CD4-positive, alpha-beta T cell treated with Interleukin-10 for 1 hour (primary cell): Measurements from ENCODE around the gene GPR137.

Experiments used
- DNase-seq: peaks from one replicate; pipeline ENCODE4 v3.0.0-alpha.2; 2020

GPR137 gene

GRCh38 chr11:64287676-64288352, 2.2 kb downstream of the GPR137 start:
- no peak for DNase-seq

DNA sequence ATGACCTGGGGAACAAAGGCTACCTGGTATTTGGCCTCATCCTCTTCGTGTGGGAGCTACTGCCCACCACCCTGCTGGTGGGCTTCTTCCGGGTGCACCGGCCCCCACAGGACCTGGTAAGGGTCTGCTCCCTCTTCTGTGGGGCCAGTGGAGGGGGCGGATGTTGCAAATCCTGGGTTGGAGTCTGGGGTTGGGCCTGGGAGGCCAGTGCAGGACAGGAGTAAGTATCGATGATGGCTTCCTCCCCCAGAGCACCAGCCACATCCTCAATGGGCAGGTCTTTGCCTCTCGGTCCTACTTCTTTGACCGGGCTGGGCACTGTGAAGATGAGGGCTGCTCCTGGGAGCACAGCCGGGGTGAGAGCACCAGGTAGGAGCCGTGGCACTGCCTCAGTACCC, 2.7 kb downstream of the GPR137 start:
- DNase-seq: no peak

- DNase-seq: no peak
These were observed 3.4 kb downstream of the GPR137 start for GRCh38 chr11:64289002-64289564.

DNA sequence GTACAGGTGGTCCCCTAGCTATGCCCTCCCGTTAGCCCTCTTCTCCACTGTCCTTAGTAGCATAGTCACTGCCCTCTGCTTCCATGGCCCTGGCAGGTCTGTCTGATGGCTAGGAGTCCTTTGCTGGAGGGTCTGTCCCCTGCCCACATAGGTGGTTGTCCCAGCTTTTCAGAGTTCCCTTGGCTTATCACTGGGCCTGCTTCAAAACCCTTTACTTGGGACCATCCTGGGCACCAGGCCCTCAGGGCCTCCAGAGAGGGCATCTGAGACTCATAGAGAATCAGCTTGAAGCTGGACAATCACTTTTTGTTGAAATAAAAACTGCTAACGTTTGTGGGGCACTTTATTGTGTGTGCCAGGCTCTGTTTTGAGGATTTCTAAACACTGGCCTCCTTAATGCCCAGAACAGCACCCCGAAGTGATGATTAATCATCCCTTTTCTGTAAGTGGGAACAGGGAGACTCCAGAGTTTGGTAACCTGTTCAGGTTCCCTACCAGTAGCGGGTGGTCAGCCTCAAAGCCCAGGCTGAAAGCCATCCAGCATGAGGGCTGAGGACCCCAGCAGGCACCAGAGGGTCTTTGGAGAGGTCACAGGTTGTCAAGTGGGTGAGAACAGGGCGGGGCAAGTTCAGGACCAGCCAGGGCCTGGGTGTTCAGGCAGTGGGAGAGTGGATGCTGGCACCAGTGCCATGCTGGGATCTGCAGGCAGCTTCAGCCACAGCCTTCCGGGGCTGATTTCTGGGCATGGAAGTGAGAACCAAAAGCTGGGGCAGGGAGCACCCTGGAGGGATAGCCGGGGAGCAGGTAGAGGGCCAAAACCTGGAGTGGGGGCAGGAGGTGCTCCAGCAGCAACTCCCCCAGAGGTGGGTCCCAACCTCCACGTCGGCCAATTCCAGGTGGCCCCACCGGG, 5.0 kb downstream of the GPR137 start:
- no peak for DNase-seq

DNA sequence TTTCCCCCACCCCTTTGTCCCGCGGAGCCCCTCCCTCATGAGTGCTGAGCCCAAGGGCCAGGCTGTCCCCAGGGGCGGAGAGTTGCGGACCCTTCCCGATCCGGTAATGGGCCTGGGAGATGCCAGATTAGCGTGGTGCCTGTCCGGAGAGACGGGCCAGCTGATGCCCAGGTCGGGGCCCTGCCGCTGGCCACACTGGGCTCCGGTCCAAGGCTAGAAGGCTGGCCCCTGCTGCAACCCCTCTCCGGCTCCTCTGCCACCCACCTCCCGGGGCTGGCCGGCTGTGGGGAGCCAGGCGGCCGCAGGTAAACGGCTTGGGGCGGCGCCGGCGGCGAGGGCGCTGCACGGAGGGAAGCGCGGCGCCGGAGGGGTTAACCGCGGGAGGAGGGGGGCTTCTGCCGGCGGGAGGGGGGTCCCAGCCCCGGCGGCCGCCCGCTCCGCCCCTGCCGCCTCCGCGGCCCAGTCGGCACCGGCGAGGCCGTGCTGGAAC, 5.7 kb downstream of the GPR137 start, which contains the start of gene KCNK4:
KCNK4 (plus strand) TSS at position 41 of the 490 bp plus-strand sequence. CDS start 1,717 bp downstream, outside the sequence.
- DNase-seq: no peak

DNA sequence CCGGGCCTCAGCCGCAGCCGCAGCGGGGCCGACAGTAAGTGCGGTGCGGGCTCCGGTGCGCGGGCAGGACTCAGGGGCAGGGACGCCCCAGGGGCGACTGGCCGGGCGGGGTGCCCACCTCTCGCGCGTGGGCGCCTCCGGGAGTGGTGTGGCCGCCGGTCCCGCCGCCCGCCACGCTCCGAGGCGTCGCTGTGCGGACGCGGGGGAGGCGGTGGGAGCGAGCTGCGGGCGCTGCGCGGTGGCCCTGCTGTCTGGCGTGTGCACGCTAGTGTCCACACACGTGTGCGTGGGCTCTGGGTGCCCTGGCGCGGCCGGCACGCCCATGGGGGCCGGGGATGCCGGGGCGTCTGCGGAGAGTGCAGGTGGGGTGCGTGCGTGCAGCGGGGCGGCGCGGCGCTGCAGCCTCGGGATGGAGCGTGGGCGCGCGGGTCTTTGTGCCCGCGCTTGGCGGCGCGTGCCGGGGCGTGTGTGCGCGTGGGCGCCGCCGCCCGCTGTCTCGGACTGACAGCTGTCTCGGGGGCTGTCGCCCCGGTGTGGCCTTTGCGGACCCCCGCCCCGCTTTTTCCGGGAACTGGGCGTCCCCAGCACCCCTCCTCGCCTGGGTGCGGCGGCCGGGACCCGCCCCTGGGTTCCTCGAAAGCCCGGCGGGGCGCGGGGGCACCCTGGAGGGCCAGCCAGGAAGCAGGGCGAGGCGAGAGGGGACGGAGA, 6.3 kb downstream of the GPR137 start:
- no peak for DNase-seq

- DNase-seq: no peak
These were observed 7.0 kb downstream of the GPR137 start for GRCh38 chr11:64292460-64293254.

DNA sequence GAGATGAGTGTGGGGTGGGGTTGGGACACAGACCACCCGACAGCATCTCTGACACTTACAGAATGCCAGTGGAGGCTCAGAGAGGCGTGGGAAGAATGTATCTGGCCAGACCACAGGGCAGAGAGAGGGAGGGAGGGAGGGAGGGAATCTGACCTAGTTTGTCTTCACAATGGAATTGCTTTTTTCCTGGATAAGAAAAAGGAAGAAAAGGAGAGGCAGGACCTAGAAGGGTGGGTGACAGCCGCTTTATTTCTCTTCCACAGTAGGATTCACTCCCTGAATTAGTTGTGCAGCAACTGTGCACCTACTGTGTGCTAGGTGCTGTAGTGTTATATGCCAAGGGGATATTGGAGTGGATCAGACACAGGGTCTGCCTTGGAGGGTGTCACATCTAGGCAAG, 9.1 kb downstream of the GPR137 start:
- no peak for DNase-seq

DNA sequence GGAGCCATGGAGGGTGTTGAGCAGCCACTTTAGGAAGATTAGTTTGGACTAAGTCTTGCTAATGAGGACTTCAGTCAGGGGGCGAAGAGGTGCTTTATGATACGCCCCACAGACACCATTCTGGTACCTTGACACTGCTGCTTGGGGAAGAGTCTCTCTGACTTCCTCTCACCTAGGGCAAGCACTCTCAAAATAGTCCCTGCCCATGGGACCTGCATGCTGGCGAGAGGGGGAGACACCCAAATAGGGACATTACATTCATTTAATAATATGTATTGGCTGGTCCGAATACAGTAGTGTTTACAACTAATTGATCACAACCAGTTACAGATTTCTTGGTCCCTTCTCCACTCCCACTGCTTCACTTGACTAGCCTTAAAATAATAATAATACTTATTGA, 10.1 kb downstream of the GPR137 start:
- no peak for DNase-seq

GRCh38 chr11:64296236-64296635, 10.6 kb downstream of the GPR137 start:
- no peak for DNase-seq

GRCh38 chr11:64296830-64297698, 11.4 kb downstream of the GPR137 start:
- DNase-seq: no peak

DNA sequence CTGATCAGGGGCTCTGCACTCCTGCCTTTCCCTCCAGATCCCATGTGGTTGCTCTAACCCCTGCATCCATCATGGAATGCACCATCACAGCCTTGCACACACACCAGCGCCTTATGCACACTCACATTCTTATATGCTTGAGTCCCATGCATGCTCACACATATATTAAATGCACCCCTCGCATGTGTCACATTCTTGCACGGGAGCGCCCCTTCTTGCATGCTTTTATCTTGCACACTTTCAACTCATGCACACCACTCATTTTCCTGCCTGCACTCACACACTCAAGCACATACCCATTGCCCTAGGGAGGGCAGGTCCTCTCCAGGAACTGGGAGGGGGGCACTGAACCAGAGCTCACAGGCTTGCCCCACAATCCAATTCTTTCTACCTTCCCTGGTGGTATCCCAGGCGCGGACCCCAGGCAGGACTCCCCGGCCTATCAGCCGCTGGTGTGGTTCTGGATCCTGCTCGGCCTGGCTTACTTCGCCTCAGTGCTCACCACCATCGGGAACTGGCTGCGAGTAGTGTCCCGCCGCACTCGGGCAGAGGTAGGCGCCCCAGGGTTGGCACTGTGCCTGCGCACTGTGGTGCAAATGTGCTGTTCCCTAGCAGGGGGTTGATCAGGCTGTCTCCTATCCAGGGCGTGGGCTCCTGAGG, 12.2 kb downstream of the GPR137 start:
- no peak for DNase-seq

- DNase-seq: no peak
These were observed 13.6 kb downstream of the GPR137 start for GRCh38 chr11:64298966-64299846.

DNA sequence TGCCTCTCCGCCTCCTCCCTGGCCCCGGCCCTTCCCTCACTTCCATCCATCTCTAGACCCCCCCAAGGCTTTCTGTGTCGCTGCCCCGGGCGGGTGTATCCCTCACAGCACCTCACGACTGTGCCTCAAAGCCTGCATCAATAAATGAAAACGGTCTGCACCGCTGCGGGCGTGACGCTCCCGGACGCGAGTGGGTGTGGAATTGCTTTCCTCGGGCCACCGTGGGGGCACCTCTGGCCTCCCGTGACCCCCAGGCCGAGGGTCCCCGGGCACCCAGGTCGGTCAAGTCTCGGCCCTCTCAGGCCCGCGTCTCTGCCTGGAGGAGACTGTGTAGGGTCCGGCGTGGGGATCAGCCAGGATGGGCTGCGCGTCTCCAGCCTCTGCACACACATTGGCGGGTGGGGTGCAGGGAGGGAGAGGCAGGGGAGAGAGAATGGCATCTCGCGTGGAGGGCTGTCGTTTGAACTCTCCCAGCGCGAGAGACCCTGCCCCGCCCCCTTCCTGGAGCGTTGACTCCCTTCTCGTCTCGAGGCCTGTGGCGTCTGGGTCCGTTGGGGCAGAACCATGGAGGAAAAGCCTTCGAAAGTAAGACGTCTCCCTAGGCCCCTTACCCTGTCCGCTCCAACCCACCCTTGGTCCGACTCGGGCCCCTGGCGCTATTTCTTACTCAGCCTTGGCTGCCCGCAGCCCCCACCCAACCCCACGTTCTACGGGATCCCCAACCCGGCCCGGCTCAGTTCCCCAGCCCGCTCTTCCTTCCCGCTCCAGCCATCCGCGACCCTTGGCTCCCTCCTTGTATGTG, 14.4 kb downstream of the GPR137 start, which contains the start of gene CATSPERZ:
CATSPERZ (plus strand) TSS at position 512 of the 802 bp plus-strand sequence; CDS start at position 565, 53 bp downstream.
- no peak for DNase-seq

GRCh38 chr11:64303109-64304031, 17.7 kb downstream of the GPR137 start:
- no peak for DNase-seq

DNA sequence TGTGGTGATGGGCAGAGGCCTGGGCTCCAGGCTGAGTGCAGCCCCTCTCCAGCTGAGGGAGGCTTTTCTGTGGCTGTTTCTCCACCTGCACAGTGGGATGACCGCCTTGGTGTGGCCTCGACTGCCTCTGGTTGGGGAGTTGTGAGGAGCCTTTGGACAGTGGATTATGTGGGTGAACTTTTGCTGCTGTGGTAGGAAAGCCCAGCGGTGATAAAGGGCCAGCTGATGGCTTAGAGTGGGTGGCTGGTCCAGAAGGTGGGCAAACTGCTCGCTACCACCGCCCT, 18.3 kb downstream of the GPR137 start:
- no peak for DNase-seq

DNA sequence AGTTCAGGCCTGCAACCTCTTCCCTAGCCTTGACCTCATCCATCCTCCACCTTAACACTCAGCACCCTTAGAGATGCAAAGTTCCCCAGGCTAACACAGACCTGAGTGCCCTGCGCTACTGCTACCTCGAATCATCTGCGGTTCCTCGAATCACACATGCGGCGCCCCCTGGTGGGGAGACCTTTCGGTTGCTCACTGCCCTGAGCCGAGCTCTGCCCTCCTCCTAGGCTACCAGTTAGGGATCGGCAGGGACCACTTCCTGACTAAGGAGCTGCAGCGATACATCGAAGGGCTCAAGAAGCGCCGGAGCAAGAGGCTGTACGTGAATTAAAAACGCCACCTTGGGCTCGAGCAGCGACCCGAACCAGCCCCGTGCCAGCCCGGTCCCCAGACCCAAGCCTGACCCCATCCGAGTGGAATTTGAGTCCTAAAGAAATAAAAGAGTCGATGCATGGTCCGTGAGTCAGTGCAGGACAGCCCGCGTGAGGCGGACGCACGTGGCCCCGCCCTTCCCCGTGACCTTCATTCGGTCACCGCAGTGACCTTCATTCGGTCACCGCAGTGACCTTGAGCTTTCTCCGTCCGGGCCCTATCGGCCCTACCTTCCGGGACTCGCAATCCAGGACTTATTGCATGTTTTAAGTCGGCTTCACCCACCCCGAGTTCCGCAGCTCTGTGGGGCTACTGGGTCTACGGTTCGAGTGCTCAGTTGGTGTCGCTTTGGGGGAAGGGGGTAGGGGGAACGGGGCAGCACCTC, 18.8 kb downstream of the GPR137 start:
- peak; percentile 92 for DNase-seq
